ENCODE measurements around the gene CAT.
A peak's percentile ranks its signal among the peaks of the same experiment; 100 is the strongest.

The CAT gene

DNA sequence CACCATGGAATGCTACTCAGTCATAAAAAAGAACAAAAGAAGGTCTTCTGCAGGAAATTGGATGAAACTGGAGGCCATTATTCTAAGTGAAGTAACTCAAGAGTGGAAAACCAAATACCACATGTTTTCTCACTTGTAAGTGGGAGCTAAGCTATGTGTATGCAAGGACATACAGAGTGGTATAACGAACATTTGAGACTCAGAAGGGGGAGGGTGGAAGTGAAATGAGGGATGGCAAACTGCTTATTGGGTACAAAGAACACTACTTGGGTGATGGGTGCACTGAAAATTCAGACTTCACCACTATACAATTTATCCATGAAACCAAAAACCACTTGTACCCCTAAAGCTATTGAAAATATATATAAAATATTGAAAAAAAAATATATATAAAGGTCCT is 13.4 kb upstream of the CAT start:
- H3K27ac ChIP-seq (ENCODE audit: low read depth, low read length) = no peak overlapping the region
- H3K36me3 ChIP-seq (ENCODE audit: control insufficient read depth, insufficient read depth, low read length) = no peaks in the 10 kb centered on the region
- no peaks in the 10 kb centered on the region for H3K27me3 ChIP-seq (ENCODE audit: control insufficient read depth, insufficient read depth, low read length)
- no peak overlapping the region for H3K9ac ChIP-seq (ENCODE audit: low read depth, low read length)
- H3K4me3 ChIP-seq (ENCODE audit: low read depth, low read length) = no peak overlapping the region
- H3K9me3 ChIP-seq (ENCODE audit: control insufficient read depth, insufficient read depth, low read length) = no peaks in the 10 kb centered on the region
- no peaks in the 10 kb centered on the region for H3K4me1 ChIP-seq (ENCODE audit: control insufficient read depth, insufficient read depth, low read length)

DNA sequence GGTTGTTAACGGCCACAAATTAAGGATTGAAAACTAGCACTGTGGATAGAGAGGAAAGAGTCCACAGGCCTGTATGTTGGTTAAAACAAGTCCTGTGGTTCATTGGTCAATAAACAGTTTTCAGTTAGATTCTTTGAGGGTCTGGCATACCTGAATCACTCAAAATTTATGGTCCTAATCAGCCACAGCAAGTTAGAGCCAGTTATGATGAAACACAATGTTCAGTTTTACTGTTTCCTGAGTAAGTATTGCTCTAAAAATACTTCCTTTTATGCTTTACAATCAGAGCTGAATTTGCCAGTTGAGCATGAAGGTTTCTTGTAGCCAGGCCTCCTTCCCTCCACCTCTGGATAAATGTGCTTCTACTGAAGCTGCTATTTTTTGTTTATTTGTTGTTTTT is 12.9 kb upstream of the CAT start:
- Histone ChIP-seq H3K4me1 (ENCODE audit: control insufficient read depth, insufficient read depth, low read length) (no peaks in the 10 kb centered on the region), H3K36me3 (ENCODE audit: control insufficient read depth, insufficient read depth, low read length) (no peaks in the 10 kb centered on the region), H3K4me3 (ENCODE audit: low read depth, low read length) (no peak overlapping the region), H3K9me3 (ENCODE audit: control insufficient read depth, insufficient read depth, low read length) (no peaks in the 10 kb centered on the region), H3K27me3 (ENCODE audit: control insufficient read depth, insufficient read depth, low read length) (no peaks in the 10 kb centered on the region), H3K9ac (ENCODE audit: low read depth, low read length) (no peak overlapping the region), H3K27ac (ENCODE audit: low read depth, low read length) (no peak overlapping the region)

DNA sequence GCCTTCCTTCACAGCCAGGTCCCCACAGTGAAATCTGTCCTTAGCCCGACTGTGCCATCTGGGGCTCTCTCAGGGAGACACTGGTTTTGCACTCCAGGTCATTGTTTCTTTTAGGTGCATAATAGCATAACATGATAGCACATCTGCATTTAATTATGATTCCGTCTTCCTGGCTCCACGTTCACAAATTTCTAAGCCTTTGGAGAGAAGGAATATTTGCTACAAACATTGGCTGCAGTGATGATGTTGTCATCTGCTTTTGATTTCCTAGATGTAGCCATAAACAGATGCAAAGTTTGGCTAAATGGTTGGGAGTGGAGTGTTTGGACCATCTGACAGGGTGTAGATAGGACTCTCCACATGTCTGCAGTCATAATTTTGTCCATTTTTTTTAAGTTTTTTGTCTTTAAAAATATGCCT is 12.0 kb upstream of the CAT start:
- Histone ChIP-seq H3K27ac (ENCODE audit: low read depth, low read length) (no peak overlapping the region), H3K9ac (ENCODE audit: low read depth, low read length) (no peak overlapping the region), H3K36me3 (ENCODE audit: control insufficient read depth, insufficient read depth, low read length) (no peaks in the 10 kb centered on the region), H3K4me1 (ENCODE audit: control insufficient read depth, insufficient read depth, low read length) (no peaks in the 10 kb centered on the region), H3K4me3 (ENCODE audit: low read depth, low read length) (no peak overlapping the region), H3K9me3 (ENCODE audit: control insufficient read depth, insufficient read depth, low read length) (no peaks in the 10 kb centered on the region), H3K27me3 (ENCODE audit: control insufficient read depth, insufficient read depth, low read length) (no peaks in the 10 kb centered on the region)

DNA sequence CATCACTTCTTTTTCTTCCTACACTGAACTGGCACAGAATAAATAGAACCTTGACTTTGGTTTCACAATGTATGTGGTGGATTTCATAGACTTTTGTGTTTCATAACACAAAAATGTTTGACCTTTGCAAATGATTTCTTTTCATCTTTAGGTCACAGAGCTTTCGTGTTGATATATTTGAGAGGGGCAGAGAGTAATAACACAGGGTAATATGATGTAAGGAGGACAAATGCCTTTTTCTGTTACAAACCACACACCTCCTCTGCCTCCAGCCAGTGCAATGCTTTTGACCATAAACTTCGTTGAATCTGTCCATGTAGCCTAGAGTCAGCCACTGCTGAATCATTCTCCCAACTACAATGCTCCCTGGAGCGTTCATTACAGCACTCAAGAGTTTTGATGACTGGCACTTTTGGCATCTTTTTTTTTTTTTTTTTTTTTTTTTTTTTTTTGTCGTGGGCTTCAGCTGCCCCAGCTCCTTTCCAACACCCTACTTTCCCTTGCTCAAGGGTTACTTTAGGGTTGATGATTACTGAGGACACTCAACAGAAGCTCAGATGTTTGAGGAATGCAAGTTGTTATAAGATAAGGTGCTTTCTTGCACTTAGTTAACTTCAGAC is 11.4 kb upstream of the CAT start:
- no peaks in the 10 kb centered on the region for H3K9me3 ChIP-seq (ENCODE audit: control insufficient read depth, insufficient read depth, low read length)
- no peaks in the 10 kb centered on the region for H3K4me1 ChIP-seq (ENCODE audit: control insufficient read depth, insufficient read depth, low read length)
- H3K27ac ChIP-seq (ENCODE audit: low read depth, low read length) = no peak overlapping the region
- no peak overlapping the region for H3K4me3 ChIP-seq (ENCODE audit: low read depth, low read length)
- no peaks in the 10 kb centered on the region for H3K36me3 ChIP-seq (ENCODE audit: control insufficient read depth, insufficient read depth, low read length)
- no peaks in the 10 kb centered on the region for H3K27me3 ChIP-seq (ENCODE audit: control insufficient read depth, insufficient read depth, low read length)
- no peak overlapping the region for H3K9ac ChIP-seq (ENCODE audit: low read depth, low read length)

DNA sequence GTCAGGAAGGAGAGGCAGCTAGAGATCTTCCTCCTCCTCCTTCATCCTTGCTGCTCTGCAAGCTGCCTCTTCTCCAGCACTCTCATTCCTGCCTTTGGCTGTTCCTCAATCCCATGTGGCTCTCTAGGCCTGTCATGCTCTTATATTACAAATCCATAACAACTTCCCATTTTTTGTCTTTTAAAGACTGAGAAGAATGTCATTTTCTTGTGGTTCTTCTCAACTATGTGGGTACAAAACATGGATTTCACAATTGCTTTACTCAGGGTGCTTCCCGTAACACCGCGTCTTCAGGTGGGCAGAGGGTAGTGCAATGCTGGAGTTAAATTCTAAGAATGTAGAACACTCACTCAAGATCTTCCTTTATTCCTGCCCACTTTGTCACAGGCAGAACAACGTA is 6.8 kb upstream of the CAT start:
- H3K27ac ChIP-seq (ENCODE audit: low read depth, low read length) = no peak overlapping the region
- H3K4me1 ChIP-seq (ENCODE audit: control insufficient read depth, insufficient read depth, low read length) = no peaks in the 10 kb centered on the region
- no peak overlapping the region for H3K4me3 ChIP-seq (ENCODE audit: low read depth, low read length)
- no peak overlapping the region for H3K9ac ChIP-seq (ENCODE audit: low read depth, low read length)
- H3K27me3 ChIP-seq (ENCODE audit: control insufficient read depth, insufficient read depth, low read length) = no peaks in the 10 kb centered on the region
- H3K36me3 ChIP-seq (ENCODE audit: control insufficient read depth, insufficient read depth, low read length) = no peaks in the 10 kb centered on the region
- H3K9me3 ChIP-seq (ENCODE audit: control insufficient read depth, insufficient read depth, low read length) = no peaks in the 10 kb centered on the region

DNA sequence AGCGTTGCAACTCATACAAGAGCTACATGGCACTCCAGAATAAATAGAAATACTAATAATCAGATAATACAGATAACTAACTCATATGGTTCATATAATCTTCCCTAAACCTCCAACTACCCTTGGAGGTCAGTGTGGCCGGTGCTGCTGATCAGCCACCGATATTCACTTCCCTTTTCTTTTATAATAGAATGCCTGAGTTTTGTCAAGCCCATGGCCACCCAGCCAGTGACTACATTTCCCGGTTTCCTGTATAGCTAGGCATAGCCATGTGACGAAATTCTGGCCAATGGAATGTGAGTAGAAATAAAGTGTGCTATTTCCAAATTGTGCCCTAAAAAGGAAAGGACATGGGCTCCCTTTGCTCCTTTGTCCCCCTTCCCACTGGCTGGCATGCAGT is 5.9 kb upstream of the CAT start:
- no peaks in the 10 kb centered on the region for H3K36me3 ChIP-seq (ENCODE audit: control insufficient read depth, insufficient read depth, low read length)
- H3K9me3 ChIP-seq (ENCODE audit: control insufficient read depth, insufficient read depth, low read length) = no peaks in the 10 kb centered on the region
- H3K4me1 ChIP-seq (ENCODE audit: control insufficient read depth, insufficient read depth, low read length) = no peaks in the 10 kb centered on the region
- no peak overlapping the region for H3K9ac ChIP-seq (ENCODE audit: low read depth, low read length)
- no peak overlapping the region for H3K27ac ChIP-seq (ENCODE audit: low read depth, low read length)
- no peaks in the 10 kb centered on the region for H3K27me3 ChIP-seq (ENCODE audit: control insufficient read depth, insufficient read depth, low read length)
- no peak overlapping the region for H3K4me3 ChIP-seq (ENCODE audit: low read depth, low read length)

DNA sequence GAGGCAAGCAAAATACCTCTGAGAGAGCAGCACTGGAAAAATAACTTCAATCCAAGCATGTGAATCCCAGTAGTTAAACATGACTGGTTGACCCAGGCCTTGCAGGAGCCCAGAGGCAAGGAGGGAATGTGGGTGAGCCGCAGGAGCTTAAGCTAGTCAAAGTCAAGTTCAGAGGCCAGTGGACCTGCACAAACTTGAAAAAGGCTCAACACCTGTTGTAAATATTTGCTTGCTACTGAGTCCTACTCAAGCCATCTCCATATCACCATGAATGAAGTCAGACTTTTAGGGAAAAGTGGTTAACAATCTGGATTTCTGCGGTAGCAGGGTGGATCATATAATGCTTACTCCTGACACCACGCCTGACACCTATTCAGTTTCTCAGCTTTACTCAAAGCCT is 4.8 kb upstream of the CAT start:
- Histone ChIP-seq H3K9me3 (ENCODE audit: control insufficient read depth, insufficient read depth, low read length) (no peaks in the 10 kb centered on the region), H3K27me3 (ENCODE audit: control insufficient read depth, insufficient read depth, low read length) (no peaks in the 10 kb centered on the region), H3K4me3 (ENCODE audit: low read depth, low read length) (no peak overlapping the region), H3K36me3 (ENCODE audit: control insufficient read depth, insufficient read depth, low read length) (no peaks in the 10 kb centered on the region), H3K4me1 (ENCODE audit: control insufficient read depth, insufficient read depth, low read length) (no peaks in the 10 kb centered on the region), H3K9ac (ENCODE audit: low read depth, low read length) (no peak overlapping the region), H3K27ac (ENCODE audit: low read depth, low read length) (no peak overlapping the region)

DNA sequence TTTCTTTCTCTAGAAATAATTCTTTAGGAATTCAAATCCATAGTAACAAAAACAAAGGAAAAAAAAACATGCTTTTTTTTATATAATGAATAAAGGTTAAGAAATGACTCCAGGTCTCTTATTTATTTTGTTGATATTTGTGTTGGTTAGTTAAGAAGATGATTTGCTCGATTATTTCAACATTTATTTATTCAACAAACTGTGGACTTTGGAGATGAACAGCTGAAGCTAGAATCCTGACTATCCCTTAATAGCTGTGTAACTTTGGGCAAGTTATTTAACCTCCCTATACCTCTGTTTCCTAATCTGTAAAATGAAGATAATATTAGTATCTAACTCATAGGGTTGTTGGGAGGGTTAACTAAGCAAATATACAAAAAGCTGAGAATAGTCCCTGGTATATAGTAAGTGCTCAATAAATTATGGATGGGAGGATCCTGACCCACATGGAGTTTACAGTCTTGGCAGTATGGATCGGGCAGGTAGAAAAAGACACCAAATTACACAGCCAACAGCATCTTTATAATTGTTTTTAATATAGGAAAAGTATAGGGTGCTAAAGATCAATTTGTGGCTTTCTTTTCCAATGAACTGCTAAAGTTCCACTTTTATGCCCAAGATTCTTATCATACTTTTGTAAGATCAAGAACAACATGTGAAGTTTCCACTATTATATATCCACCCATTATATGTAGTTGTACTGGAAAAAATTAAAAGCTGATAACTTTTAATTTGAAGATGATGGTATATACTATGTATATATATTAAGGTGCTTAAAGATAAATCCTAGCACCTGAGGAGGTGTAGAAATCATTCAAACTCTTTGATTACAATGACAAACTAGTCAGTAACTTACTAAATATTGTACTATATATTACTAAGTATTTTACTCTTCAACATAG is 1.3 kb upstream of the CAT start:
- Histone ChIP-seq H3K4me1 (ENCODE audit: control insufficient read depth, insufficient read depth, low read length) (no peaks in the 10 kb centered on the region), H3K36me3 (ENCODE audit: control insufficient read depth, insufficient read depth, low read length) (no peaks in the 10 kb centered on the region), H3K9ac (ENCODE audit: low read depth, low read length) (no peak overlapping the region), H3K27ac (ENCODE audit: low read depth, low read length) (no peak overlapping the region), H3K9me3 (ENCODE audit: control insufficient read depth, insufficient read depth, low read length) (no peaks in the 10 kb centered on the region; the same call in none of the 2 replicates), H3K27me3 (ENCODE audit: control insufficient read depth, insufficient read depth, low read length) (no peaks in the 10 kb centered on the region), H3K4me3 (ENCODE audit: low read depth, low read length) (peak overlapping the region; percentile 84; the same call in 1 of the 2 replicates)

DNA sequence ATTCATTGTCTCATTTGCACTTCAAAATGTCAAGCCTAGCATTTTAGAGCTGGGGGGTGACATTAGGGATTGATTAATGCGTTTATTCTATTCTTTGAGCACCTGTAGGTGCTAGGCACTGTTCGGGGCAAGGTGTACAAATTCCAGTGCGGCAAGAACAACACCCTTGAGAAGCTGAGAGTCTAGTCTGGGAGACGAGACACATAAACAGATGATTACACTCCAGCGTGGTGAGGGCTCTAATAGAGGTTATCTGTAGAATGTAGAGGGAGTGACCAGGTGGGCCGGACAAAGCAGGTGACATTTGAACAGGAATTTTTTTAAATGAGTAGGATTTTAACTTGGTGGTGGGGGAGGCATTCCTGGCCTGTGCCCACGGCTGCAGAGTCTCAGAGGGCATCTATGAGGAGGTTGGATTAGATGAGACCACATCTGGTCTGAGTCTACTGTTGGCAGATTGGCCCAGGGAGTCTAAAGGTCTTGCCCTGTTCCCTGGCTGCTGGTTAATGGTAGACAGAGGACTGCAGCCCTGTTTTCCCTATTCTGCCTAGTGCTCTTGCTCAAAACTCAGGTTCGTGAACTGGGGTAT is 970 bp downstream of the CAT start:
- no peak overlapping the region for H3K9ac ChIP-seq (ENCODE audit: low read depth, low read length)
- H3K9me3 ChIP-seq (ENCODE audit: control insufficient read depth, insufficient read depth, low read length) = no peaks in the 10 kb centered on the region; the same call in none of the 2 replicates
- no peak overlapping the region for H3K27ac ChIP-seq (ENCODE audit: low read depth, low read length)
- H3K36me3 ChIP-seq (ENCODE audit: control insufficient read depth, insufficient read depth, low read length) = no peaks in the 10 kb centered on the region
- no peaks in the 10 kb centered on the region for H3K4me1 ChIP-seq (ENCODE audit: control insufficient read depth, insufficient read depth, low read length)
- H3K27me3 ChIP-seq (ENCODE audit: control insufficient read depth, insufficient read depth, low read length) = no peaks in the 10 kb centered on the region
- H3K4me3 ChIP-seq (ENCODE audit: low read depth, low read length) = peak overlapping the region; percentile 84

DNA sequence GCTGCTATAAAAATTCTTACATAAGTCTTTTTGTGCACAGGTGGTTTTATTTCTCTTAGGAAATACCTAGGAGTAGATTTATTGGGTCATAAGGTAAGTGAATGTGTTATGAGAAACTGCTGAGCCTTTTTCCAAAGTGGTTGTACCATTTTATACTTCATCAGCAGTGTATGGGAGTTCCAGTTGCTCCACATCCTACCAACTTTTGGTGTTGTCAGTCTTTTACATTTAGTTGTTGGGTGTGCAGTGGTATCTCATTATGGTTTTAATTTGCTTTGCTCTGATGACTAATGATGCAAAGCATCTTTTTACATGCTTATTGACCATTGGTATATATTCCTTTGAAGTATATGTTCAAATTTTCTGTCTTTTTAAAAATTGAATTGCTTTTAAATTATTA is 3.1 kb downstream of the CAT start:
- Histone ChIP-seq H3K27ac (ENCODE audit: low read depth, low read length) (no peak overlapping the region), H3K4me3 (ENCODE audit: low read depth, low read length) (no peak overlapping the region), H3K9me3 (ENCODE audit: control insufficient read depth, insufficient read depth, low read length) (no peaks in the 10 kb centered on the region; the same call in none of the 2 replicates), H3K27me3 (ENCODE audit: control insufficient read depth, insufficient read depth, low read length) (no peaks in the 10 kb centered on the region), H3K4me1 (ENCODE audit: control insufficient read depth, insufficient read depth, low read length) (no peaks in the 10 kb centered on the region), H3K9ac (ENCODE audit: low read depth, low read length) (no peak overlapping the region), H3K36me3 (ENCODE audit: control insufficient read depth, insufficient read depth, low read length) (no peaks in the 10 kb centered on the region)

DNA sequence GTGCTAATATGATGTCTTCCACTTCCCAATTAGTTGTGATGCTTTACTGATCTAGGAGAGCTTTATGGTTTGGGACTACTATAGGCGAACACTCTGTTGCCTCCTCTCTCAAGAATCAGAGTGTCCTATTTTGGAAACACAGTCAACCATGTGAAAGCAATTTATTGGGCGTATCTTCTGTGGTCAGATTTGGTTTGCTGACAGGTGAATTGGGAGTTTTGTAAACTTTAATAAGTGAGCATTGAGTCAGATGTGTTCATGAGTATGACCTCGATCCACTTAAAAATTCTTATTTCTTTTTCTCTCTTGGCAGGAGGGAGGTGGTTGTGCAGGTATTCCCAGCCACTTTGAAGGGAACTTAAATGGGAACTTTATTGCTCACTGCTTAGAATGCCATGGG is 4.4 kb downstream of the CAT start:
- no peaks in the 10 kb centered on the region for H3K4me1 ChIP-seq (ENCODE audit: control insufficient read depth, insufficient read depth, low read length)
- no peak overlapping the region for H3K4me3 ChIP-seq (ENCODE audit: low read depth, low read length)

More for the DNA sequence above, 4.4 kb downstream of the CAT start:
- H3K36me3 ChIP-seq (ENCODE audit: control insufficient read depth, insufficient read depth, low read length) = no peaks in the 10 kb centered on the region
- no peak overlapping the region for H3K9ac ChIP-seq (ENCODE audit: low read depth, low read length)
- H3K27ac ChIP-seq (ENCODE audit: low read depth, low read length) = no peak overlapping the region
- H3K9me3 ChIP-seq (ENCODE audit: control insufficient read depth, insufficient read depth, low read length) = no peaks in the 10 kb centered on the region; the same call in none of the 2 replicates
- no peaks in the 10 kb centered on the region for H3K27me3 ChIP-seq (ENCODE audit: control insufficient read depth, insufficient read depth, low read length)
